GM19099 (cell line): ENCODE results near the gene C6orf163.

Experiments used
- POLR2A ChIP-seq: IDR thresholded peaks from 3 replicates; pipeline ENCODE4 v1.6.1; 2011; ENCODE audit warnings: low read depth; ENCODE audit not compliant: insufficient read length; ENCODE audit errors: extremely low read depth

The C6orf163 gene

GRCh38 chr6:87384449-87384848 lies 39.8 kb downstream of the C6orf163 start:
- no peak for TF ChIP-seq POLR2A

GRCh38 chr6:87391334-87391733 lies 46.7 kb downstream of the C6orf163 start:
- no peak for TF ChIP-seq POLR2A

- no peak for TF ChIP-seq POLR2A
Measured at GRCh38 chr6:87393026-87393622, 48.5 kb downstream of the C6orf163 start.

GRCh38 chr6:87395431-87395830 lies 50.8 kb downstream of the C6orf163 start:
- TF ChIP-seq POLR2A, result no peak

DNA sequence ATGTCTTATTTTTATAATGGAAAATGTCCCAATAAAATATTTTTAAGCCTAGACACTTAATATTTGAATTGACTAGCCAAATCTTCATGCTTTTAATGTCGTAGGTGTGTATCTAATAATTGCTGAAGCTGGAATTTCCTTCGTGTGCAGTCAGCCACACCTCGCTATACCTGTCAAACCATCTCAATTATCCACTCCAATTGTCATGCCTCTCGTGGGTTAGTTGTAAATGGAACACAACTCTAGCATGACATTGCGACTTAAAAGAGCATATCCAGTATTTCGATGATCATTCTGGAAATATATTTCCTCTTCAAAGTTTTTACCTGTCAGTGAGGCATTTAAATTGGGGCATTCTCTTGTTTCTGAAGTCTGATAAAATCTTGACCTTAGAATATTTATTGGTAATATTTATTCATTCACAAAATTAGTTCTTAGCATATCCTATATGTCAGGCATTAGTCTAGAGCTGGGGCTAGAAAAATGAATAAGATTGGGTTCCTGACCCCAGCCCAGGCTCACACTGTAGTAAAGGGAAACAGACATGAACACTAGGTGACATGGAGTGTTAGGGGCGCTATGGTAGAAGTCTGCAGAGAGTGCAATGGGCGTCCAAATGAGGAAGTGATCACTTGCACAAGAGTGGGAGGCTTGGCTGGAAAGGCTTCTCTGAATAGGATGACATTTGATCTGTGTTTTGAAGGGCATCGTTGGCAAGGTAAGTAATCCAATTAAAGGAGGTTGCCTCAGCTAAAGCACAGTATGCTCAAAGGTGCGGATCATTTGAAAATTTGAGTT lies 52.2 kb downstream of the C6orf163 start:
- no peak for TF ChIP-seq POLR2A

DNA sequence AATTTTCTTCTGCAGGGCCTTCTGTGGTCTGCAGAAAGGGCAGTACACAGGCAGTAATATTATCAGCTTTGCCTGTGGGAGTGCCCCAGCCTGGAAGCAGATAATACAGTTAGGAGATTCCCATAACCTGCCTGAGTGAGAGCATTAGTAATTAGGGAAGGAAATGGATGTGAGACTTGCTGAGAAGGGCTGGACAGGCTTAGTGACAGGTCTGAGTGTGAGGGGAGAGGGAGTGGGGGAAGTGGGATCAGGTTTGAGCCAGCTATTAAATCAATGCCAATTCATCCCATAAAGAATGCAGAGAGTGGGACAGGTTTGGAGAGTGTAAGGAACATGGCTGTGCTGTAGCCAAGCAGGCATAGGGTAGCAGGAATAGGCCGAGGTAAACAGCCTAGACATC lies 53.0 kb downstream of the C6orf163 start:
- TF ChIP-seq POLR2A, result no peak

- no peak for TF ChIP-seq POLR2A
Measured at GRCh38 chr6:87401832-87402231, 57.2 kb downstream of the C6orf163 start.

- TF ChIP-seq POLR2A, result no peak
Measured at GRCh38 chr6:87407561-87407900, 62.9 kb downstream of the C6orf163 start.

DNA sequence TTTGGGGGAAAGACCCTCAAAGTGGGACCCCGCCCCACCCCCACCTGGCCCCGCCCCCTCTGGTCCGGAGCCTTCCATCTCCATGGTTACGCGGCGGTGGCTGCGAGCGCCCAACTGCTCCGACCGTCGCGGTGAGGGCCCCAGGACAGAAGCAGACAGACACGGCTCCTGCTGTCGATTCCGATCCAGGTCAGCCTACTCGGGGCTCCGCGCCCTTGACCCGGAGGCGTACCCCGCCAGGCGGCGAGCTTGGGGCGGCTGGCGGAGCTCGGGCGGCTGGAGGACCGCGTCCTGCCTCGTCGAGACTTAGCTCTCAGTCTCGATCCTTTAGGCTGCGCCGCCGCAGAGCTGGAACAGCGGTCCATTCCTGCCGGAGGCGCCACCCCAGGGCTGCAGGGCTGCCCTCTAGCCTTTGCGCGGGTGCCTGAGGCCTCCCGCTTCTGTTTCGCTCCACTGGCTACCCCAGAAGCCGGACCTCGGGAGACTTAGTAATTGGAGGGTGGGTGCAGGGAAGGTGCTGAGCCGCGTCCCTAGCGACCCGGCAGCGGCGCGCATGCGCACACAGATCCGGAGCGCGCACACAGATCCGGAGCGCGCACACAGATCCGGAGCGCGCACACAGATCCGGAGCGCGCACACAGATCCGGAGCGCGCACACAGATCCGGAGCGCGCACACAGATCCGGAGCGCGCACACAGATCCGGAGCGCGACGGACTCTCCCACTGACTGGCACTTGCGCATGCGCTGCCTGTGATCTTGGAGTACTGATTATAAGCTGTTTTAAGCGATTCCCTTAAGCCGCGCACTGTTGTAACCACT lies 63.5 kb downstream of the C6orf163 start, which contains the start of gene CFAP206:
TSS of gene CFAP206 (plus strand) at position 72 of the 820 bp plus-strand sequence. CDS start 1,868 bp downstream, outside the sequence.
- TF ChIP-seq POLR2A, result no peak

DNA sequence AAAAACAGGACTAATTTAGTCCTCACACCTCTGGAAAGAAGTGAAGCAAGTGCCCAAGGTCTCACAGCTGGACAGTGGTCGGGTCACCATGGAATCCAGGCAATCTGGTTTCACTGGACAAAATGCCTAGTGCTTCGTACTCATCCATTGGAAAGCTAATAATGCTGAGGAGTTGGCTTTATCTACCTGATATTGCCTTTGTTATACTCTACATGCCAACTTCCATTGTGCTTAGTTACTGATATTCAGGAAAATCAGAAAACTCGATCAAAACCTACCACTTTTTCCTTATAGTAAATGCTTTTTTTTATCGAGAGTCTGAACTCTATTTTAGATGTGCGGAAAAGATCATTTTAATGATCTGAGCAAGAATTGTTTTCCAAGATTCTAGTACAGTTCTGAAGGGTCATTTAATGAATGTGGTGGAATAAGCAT lies 64.1 kb downstream of the C6orf163 start:
- no peak for TF ChIP-seq POLR2A
